ENCODE measurements around the gene ZEB1. TPM values are rescaled to one million over a fixed set of nuclear protein-coding genes. Genes with fewer than 3 reads are reported as not detected.

ZEB1 gene
- total and polyA plus RNA-seq, 2 of the 13 experiments (the other 11 are each of a cell fraction or from before 2014, with no cell fraction given) = 9.6 to 18.0 TPM

DNA sequence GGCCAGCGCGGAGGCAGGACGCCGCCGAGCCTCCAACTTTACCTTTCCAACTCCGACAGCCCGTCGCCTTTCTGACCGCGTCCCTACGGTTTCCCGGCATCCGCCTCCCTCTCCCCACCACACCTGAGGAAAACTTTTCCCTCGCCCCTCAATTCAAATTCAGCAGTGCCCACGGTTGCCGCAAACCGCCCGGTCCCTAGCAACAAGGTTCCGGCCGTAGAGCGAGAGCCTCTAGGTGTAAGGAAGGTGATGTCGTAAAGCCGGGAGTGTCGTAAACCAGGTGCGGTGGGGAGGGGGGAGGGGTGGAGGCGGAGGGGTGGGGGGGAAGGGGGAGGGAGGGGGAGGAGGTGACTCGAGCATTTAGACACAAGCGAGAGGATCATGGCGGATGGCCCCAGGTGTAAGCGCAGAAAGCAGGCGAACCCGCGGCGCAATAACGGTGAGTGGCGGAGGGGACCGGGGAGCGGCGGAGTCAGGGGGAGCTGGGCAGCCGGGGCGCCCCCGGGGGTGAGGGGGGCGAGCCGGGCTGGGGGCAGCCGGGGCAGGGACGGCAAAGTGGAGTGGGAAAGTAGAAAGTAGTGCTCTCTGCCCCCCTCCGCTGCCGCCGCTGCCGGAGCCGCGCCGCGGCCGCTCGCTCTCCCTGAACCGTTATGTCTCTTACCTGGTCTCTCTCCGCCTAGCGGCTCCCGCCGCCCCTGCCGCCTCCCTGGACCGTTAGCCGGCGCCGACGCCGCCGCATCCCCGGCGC is at the start of gene ZEB1 (continued):
- peak; percentile 80 for TF ChIP-seq HNRNPLL (IDR thresholded peaks at IDR 0.05; ENCODE audit: low read depth, low read length, poor library complexity, severe bottlenecking)
- TF ChIP-seq SOX13 (IDR thresholded peaks at IDR 0.05) = no peak
- no peak for TF ChIP-seq SOX13 (CRISPR knock-in tag; conservative IDR thresholded peaks at IDR 0.05 in 1 of 2, IDR thresholded peaks at IDR 0.05 in 1 of 2)
- peak; percentile 59 for TF ChIP-seq PHF8 (CRISPR knock-in tag; IDR thresholded peaks at IDR 0.05)
- TF ChIP-seq, protein P1, sequence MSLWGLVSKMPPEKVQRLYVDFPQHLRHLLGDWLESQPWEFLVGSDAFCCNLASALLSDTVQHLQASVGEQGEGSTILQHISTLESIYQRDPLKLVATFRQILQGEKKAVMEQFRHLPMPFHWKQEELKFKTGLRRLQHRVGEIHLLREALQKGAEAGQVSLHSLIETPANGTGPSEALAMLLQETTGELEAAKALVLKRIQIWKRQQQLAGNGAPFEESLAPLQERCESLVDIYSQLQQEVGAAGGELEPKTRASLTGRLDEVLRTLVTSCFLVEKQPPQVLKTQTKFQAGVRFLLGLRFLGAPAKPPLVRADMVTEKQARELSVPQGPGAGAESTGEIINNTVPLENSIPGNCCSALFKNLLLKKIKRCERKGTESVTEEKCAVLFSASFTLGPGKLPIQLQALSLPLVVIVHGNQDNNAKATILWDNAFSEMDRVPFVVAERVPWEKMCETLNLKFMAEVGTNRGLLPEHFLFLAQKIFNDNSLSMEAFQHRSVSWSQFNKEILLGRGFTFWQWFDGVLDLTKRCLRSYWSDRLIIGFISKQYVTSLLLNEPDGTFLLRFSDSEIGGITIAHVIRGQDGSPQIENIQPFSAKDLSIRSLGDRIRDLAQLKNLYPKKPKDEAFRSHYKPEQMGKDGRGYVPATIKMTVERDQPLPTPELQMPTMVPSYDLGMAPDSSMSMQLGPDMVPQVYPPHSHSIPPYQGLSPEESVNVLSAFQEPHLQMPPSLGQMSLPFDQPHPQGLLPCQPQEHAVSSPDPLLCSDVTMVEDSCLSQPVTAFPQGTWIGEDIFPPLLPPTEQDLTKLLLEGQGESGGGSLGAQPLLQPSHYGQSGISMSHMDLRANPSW (CRISPR knock-in tag; IDR thresholded peaks at IDR 0.05; ENCODE audit: borderline replicate concordance) = no peak
- TF ChIP-seq CHCHD3 (CRISPR knock-in tag; IDR thresholded peaks at IDR 0.05) = no peak
- TF ChIP-seq GATAD1 (CRISPR knock-in tag; IDR thresholded peaks at IDR 0.05) = peak; percentile 88
- TF ChIP-seq GPN1 (CRISPR knock-in tag; IDR thresholded peaks at IDR 0.05; ENCODE audit: borderline replicate concordance) = no peak
- TF ChIP-seq ZNF468 (CRISPR knock-in tag; IDR thresholded peaks at IDR 0.05) = 0 out of 2 replicates have a peak, but pooled peaks have one; percentile 33
- peak; percentile 15 for TF ChIP-seq XRCC5 (optimal IDR thresholded peaks at IDR 0.05; ENCODE audit: low read length)
- peak; percentile 59; the same call in 1 of the 2 replicates for TF ChIP-seq GZF1 (CRISPR knock-in tag; IDR thresholded peaks at IDR 0.05)
- TF ChIP-seq ELF4 (CRISPR knock-in tag; IDR thresholded peaks at IDR 0.05; ENCODE audit: borderline replicate concordance) = no peak
- no peak for TF ChIP-seq HDAC6 (IDR thresholded peaks at IDR 0.05; ENCODE audit: low read depth, low read length)
- TF ChIP-seq, protein P2, sequence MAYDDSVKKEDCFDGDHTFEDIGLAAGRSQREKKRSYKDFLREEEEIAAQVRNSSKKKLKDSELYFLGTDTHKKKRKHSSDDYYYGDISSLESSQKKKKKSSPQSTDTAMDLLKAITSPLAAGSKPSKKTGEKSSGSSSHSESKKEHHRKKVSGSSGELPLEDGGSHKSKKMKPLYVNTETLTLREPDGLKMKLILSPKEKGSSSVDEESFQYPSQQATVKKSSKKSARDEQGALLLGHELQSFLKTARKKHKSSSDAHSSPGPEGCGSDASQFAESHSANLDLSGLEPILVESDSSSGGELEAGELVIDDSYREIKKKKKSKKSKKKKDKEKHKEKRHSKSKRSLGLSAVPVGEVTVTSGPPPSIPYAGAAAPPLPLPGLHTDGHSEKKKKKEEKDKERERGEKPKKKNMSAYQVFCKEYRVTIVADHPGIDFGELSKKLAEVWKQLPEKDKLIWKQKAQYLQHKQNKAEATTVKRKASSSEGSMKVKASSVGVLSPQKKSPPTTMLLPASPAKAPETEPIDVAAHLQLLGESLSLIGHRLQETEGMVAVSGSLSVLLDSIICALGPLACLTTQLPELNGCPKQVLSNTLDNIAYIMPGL (CRISPR knock-in tag; IDR thresholded peaks at IDR 0.05; ENCODE audit: borderline replicate concordance in 1 of 2, low read depth in 1 of 2) = peak; percentile 13 to 55; a peak in 1 of 4 replicates
- TF ChIP-seq NFYC (CRISPR knock-in tag; IDR thresholded peaks at IDR 0.05) = no peak
- no peak for TF ChIP-seq HMG20A (CRISPR knock-in tag; IDR thresholded peaks at IDR 0.05; ENCODE audit: borderline replicate concordance)
- no peak for TF ChIP-seq TRIM24 (CRISPR knock-in tag; IDR thresholded peaks at IDR 0.05)
- TF ChIP-seq CCAR2 (optimal IDR thresholded peaks at IDR 0.05; ENCODE audit: low read depth, low read length) = no peak
- no peak for TF ChIP-seq TBL1XR1 (IDR thresholded peaks at IDR 0.05; ENCODE audit: borderline replicate concordance, low read length, partially characterized antibody)
- TF ChIP-seq PCBP2 (optimal IDR thresholded peaks at IDR 0.05; ENCODE audit: low read depth, low read length, poor library complexity, severe bottlenecking) = no peak
- TF ChIP-seq ZMYM4 (CRISPR knock-in tag; IDR thresholded peaks at IDR 0.05) = peak; percentile 52; the same call in 1 of the 2 replicates
- TF ChIP-seq FIP1L1 (IDR thresholded peaks at IDR 0.05; ENCODE audit: borderline replicate concordance, insufficient read depth, low read depth, low read length) = no peak
- no peak for TF ChIP-seq SIN3B (IDR thresholded peaks at IDR 0.05; ENCODE audit: low read length)
- no peak for TF ChIP-seq RCOR2 (CRISPR knock-in tag; IDR thresholded peaks at IDR 0.05)
